Activated CD4-positive, CD25-positive, alpha-beta regulatory T cell (primary cell): ENCODE data around the gene PDGFRB.

Source experiments
- DNase-seq, 4 experiments: peaks; one replicate each; lab custom pipeline; 2025; lab: John Stamatoyannopoulos, UW

PDGFRB gene

DNA sequence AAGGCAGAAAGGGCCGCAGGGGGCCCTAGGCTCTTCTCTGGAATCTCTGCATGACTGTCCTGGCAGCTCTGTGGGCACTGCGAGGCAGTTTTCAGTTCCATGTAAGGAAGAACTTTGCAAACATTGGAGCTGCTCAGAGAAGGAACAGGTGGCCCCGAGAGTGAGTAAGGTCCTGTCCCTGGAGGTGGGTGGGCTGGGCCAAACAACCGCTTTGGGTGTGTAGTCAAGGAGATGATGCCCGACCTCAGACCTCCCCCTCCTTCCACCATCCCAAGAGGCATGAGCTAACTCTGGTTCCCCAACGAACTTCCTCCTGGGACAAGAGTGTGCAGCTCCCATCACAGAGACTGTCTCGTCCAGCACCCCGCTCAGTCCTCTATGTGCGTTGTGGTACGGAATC, 89.8 kb downstream of the PDGFRB start:
- no peak for DNase-seq

DNA sequence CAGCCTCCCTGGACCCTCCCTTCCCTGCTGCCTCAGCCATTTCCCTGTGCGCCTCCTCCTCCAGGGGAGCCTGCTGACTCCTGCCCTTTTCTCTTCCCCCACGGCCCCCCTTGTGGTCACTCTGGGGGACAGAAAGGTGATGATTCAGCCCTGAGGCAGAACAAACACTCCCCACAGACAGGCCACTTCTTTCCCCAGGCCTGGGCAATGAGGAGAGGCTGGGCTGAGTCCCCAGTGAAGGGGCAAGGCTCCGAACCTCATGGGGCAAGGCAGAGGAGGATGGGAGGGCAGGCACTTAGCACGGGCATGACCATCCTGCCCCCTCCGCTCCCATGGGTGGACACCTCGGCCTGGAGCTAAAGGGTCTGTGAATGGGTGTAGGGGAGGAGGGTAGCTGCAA, 90.3 kb downstream of the PDGFRB start:
- DNase-seq, result no peak

DNA sequence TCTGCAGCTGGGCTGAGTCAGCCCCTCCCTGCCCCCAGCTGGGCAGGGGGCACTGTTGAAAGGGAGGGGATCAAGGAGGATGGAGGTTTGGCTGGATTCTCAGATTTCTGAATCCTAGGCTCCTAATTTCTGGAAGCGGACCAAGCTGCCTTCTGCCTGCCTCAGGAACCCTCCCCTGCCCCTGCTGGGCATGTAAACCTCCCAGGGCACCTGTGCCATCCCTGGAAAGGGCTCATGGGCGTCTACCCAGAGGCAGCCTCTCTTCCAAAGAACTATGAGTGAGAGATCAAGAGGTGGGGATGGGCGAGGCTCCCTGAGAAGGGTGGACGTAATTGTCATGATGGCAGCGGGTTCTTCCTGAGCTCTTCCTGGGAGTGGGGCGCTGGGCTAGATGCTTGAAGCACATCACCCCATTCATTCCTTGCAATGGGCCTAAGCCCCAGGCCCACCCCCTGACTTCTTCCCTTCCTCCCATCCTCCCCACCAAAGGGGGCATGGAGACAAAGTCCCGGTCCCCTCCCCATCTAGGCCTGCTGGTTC, 90.9 kb downstream of the PDGFRB start:
- DNase-seq, result no peak
